ENCODE data around the gene RBM19.

RBM19 gene

DNA sequence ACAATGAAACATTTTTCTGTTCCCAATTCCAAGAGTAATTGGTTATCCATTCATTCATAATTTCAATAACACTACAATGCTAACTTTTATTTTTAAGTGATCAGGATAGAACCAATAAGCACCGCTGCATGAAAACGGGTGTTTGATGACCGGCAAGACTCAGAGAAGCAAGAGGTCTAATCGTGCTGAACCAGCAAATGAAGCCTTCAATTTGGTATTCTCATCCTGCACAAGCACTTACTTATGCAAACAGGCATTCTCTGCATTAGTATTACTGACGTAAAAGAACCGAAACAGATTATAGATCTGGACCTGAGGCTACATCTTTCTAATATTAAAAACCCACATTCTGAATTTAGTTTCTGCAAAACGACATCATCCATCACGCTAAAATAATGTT lies 67.7 kb downstream of the RBM19 start:
- Histone ChIP-seq H3K36me3 (ENCODE audit: insufficient read depth, low read length) (peaks cover 9% of the 10 kb centered on the region), H3K4me1 (ENCODE audit: insufficient read depth, low read length) (peaks cover 22% of the 10 kb centered on the region), H3K27ac (ENCODE audit: low read depth, low read length) (no peak overlapping the region), H3K9me3 (ENCODE audit: insufficient read depth, low read depth, low read length) (no peaks in the 10 kb centered on the region), H3K27me3 (ENCODE audit: insufficient read depth, low read length) (no peaks in the 10 kb centered on the region), H3K4me3 (ENCODE audit: low read length) (no peak overlapping the region), H3K9ac (ENCODE audit: low read depth, low read length) (no peak overlapping the region)
- WGBS = 96% methylated on average over 8 of the region's 8 CpGs

- no peak overlapping the region for H3K4me3 ChIP-seq (ENCODE audit: low read length)
- H3K27me3 ChIP-seq (ENCODE audit: insufficient read depth, low read length) = no peaks in the 10 kb centered on the region
- peaks cover 22% of the 10 kb centered on the region for H3K4me1 ChIP-seq (ENCODE audit: insufficient read depth, low read length)
- no peak overlapping the region for H3K9ac ChIP-seq (ENCODE audit: low read depth, low read length)
- no peaks in the 10 kb centered on the region for H3K9me3 ChIP-seq (ENCODE audit: insufficient read depth, low read depth, low read length)
- H3K36me3 ChIP-seq (ENCODE audit: insufficient read depth, low read length) = no peaks in the 10 kb centered on the region; the same call in 1 of the 2 replicates
- 97% methylated on average over 7 of the region's 7 CpGs for WGBS
- no peak overlapping the region for H3K27ac ChIP-seq (ENCODE audit: low read depth, low read length)
Measured at GRCh38 chr12:113897406-113897805, 68.7 kb downstream of the RBM19 start.

- H3K36me3 ChIP-seq (ENCODE audit: insufficient read depth, low read length) = no peaks in the 10 kb centered on the region; the same call in 1 of the 2 replicates
- no peak overlapping the region for H3K9ac ChIP-seq (ENCODE audit: low read depth, low read length)
- H3K27ac ChIP-seq (ENCODE audit: low read depth, low read length) = no peak overlapping the region
- H3K4me3 ChIP-seq (ENCODE audit: low read length) = no peak overlapping the region
- H3K27me3 ChIP-seq (ENCODE audit: insufficient read depth, low read length) = no peaks in the 10 kb centered on the region
- H3K9me3 ChIP-seq (ENCODE audit: insufficient read depth, low read depth, low read length) = no peaks in the 10 kb centered on the region
- WGBS = 99% methylated on average over 4 of the region's 4 CpGs
- peaks cover 22% of the 10 kb centered on the region for H3K4me1 ChIP-seq (ENCODE audit: insufficient read depth, low read length)
Measured at GRCh38 chr12:113896841-113897240, 69.3 kb downstream of the RBM19 start.

DNA sequence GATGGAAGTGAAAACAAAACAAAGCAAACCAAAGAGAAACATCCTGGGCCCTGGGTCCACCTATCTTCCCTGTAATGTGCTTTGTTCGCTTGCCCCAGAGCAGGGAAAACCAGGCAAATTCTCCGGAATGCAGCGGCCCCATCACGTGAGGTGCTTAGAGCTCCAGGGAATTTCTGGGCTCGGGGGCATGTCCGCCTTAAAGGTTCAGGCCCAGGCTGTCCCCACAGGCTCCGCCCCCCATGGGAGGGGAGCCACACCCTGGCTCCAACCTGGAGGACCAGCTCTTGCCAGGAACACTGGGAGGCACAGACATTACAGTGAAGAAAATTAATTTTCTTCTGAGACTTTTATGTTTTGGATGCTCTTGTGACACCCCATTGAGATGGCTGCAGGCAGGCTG lies 69.9 kb downstream of the RBM19 start:
- Histone ChIP-seq H3K9me3 (ENCODE audit: insufficient read depth, low read depth, low read length) (no peaks in the 10 kb centered on the region), H3K36me3 (ENCODE audit: insufficient read depth, low read length) (no peaks in the 10 kb centered on the region), H3K4me3 (ENCODE audit: low read length) (no peak overlapping the region), H3K4me1 (ENCODE audit: insufficient read depth, low read length) (peaks cover 22% of the 10 kb centered on the region), H3K27me3 (ENCODE audit: insufficient read depth, low read length) (no peaks in the 10 kb centered on the region), H3K27ac (ENCODE audit: low read depth, low read length) (no peak overlapping the region), H3K9ac (ENCODE audit: low read depth, low read length) (peak overlapping the region; percentile 48)
- 43% methylated on average over 7 of the region's 7 CpGs for WGBS

DNA sequence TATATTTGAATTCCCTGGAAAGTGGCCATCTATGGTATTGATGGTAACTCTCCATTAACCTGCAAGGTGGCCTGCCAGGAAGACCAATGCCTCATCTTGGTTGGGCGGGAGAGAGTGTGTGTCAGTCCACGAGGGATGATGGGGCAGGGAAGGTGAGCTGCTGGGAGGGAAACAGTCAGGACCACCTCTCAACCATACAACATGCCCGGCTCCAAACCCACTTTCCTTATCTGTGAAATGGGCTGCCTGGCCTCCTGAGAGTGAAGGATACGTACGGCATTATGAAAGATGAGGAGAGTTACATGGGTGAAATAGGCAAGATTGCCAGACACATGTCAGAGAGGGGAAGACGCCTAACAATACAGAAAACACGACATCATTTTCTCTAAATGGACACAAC lies 70.9 kb downstream of the RBM19 start:
- Histone ChIP-seq H3K4me1 (ENCODE audit: insufficient read depth, low read length) (peaks cover 22% of the 10 kb centered on the region), H3K27me3 (ENCODE audit: insufficient read depth, low read length) (no peaks in the 10 kb centered on the region), H3K27ac (ENCODE audit: low read depth, low read length) (no peak overlapping the region), H3K9ac (ENCODE audit: low read depth, low read length) (no peak overlapping the region), H3K36me3 (ENCODE audit: insufficient read depth, low read length) (no peaks in the 10 kb centered on the region), H3K9me3 (ENCODE audit: insufficient read depth, low read depth, low read length) (no peaks in the 10 kb centered on the region), H3K4me3 (ENCODE audit: low read length) (no peak overlapping the region)
- 98% methylated on average over 6 of the region's 7 CpGs for WGBS

- 94% methylated on average over 5 of the region's 5 CpGs for WGBS
- H3K27me3 ChIP-seq (ENCODE audit: insufficient read depth, low read length) = no peaks in the 10 kb centered on the region
- no peak overlapping the region for H3K4me3 ChIP-seq (ENCODE audit: low read length)
- no peak overlapping the region for H3K9ac ChIP-seq (ENCODE audit: low read depth, low read length)
- H3K36me3 ChIP-seq (ENCODE audit: insufficient read depth, low read length) = no peaks in the 10 kb centered on the region
- no peaks in the 10 kb centered on the region for H3K9me3 ChIP-seq (ENCODE audit: insufficient read depth, low read depth, low read length)
- H3K4me1 ChIP-seq (ENCODE audit: insufficient read depth, low read length) = peaks cover 23% of the 10 kb centered on the region
- H3K27ac ChIP-seq (ENCODE audit: low read depth, low read length) = no peak overlapping the region
Measured at GRCh38 chr12:113894697-113895096, 71.4 kb downstream of the RBM19 start.

DNA sequence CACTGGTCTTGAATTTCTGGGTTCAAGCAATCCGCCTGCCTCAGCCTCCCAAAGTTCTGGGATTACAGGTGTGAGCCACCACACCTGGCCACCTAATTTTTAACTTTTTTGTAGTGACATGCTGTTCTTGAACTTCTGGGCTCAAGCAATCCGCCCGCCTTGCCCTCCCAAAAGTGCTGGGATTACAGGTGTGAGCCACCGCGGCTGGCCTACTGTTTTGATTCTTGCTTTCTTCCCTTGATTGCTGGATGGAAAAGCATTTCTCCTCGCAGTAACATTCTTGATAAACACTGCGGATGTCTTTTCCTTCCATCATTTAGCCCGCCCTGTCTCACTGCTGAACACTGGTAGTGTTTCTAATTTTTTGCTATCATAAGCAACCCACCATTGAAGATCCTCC lies 72.9 kb downstream of the RBM19 start:
- Histone ChIP-seq H3K27me3 (ENCODE audit: insufficient read depth, low read length) (no peaks in the 10 kb centered on the region), H3K9ac (ENCODE audit: low read depth, low read length) (no peak overlapping the region), H3K4me3 (ENCODE audit: low read length) (no peak overlapping the region), H3K27ac (ENCODE audit: low read depth, low read length) (no peak overlapping the region), H3K4me1 (ENCODE audit: insufficient read depth, low read length) (peaks cover 18% of the 10 kb centered on the region), H3K36me3 (ENCODE audit: insufficient read depth, low read length) (no peaks in the 10 kb centered on the region), H3K9me3 (ENCODE audit: insufficient read depth, low read depth, low read length) (no peaks in the 10 kb centered on the region)
- 98% methylated on average over 8 of the region's 8 CpGs for WGBS

GRCh38 chr12:113892556-113892955 lies 73.6 kb downstream of the RBM19 start:
- H3K27ac ChIP-seq (ENCODE audit: low read depth, low read length) = no peak overlapping the region
- no peak overlapping the region for H3K9ac ChIP-seq (ENCODE audit: low read depth, low read length)
- 95% methylated on average over 6 of the region's 6 CpGs for WGBS
- no peaks in the 10 kb centered on the region for H3K27me3 ChIP-seq (ENCODE audit: insufficient read depth, low read length)
- no peaks in the 10 kb centered on the region for H3K9me3 ChIP-seq (ENCODE audit: insufficient read depth, low read depth, low read length)
- no peaks in the 10 kb centered on the region for H3K36me3 ChIP-seq (ENCODE audit: insufficient read depth, low read length)
- H3K4me3 ChIP-seq (ENCODE audit: low read length) = no peak overlapping the region
- peaks cover 18% of the 10 kb centered on the region for H3K4me1 ChIP-seq (ENCODE audit: insufficient read depth, low read length)

DNA sequence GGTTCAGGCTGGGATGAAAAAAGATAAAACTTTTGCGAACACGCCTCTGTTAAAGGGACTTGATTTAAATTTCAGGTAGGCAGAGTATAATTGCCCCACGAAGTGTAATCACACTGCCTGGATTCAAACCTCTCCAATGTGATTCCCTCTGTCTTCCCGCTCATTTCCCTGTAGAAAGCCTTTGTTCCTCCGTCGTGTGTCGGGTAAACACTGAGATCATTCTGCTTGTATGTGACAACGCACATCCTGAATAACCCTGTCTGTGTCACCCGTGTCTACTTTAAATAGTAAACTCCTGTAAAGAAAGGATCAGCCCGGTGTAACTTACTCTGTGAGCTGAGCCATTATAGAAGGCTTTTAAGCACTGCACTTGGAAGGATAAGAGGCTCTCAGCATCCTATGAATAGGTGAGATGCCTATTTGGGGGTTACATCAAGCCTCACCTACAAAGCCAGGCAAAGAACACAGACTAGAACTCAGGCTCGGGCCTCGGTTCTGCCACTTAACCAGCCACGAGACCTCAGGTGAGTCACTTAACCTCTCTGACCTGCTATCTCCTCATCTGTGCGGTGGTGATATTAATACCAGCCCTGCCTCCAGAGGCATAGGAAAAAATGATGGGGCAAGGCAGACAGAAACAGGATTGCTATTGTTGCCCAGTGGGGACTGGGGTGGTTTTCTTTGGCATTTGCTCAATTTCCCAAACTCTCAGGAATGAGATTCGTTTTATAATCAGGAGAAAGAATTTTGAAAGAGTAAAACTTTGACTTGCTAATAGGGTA lies 74.2 kb downstream of the RBM19 start:
- Histone ChIP-seq H3K4me1 (ENCODE audit: insufficient read depth, low read length) (peaks cover 18% of the 10 kb centered on the region), H3K4me3 (ENCODE audit: low read length) (no peak overlapping the region), H3K9me3 (ENCODE audit: insufficient read depth, low read depth, low read length) (no peaks in the 10 kb centered on the region), H3K27me3 (ENCODE audit: insufficient read depth, low read length) (no peaks in the 10 kb centered on the region), H3K36me3 (ENCODE audit: insufficient read depth, low read length) (no peaks in the 10 kb centered on the region), H3K9ac (ENCODE audit: low read depth, low read length) (no peak overlapping the region), H3K27ac (ENCODE audit: low read depth, low read length) (no peak overlapping the region)
- WGBS = 92% methylated on average over 15 of the region's 15 CpGs

- H3K27me3 ChIP-seq (ENCODE audit: insufficient read depth, low read length) = no peaks in the 10 kb centered on the region
- no peak overlapping the region for H3K9ac ChIP-seq (ENCODE audit: low read depth, low read length)
- no peak overlapping the region for H3K27ac ChIP-seq (ENCODE audit: low read depth, low read length)
- 93% methylated on average over 4 of the region's 4 CpGs for WGBS
- peaks cover 16% of the 10 kb centered on the region for H3K4me1 ChIP-seq (ENCODE audit: insufficient read depth, low read length)
- H3K36me3 ChIP-seq (ENCODE audit: insufficient read depth, low read length) = no peaks in the 10 kb centered on the region
- no peak overlapping the region for H3K4me3 ChIP-seq (ENCODE audit: low read length)
- no peaks in the 10 kb centered on the region for H3K9me3 ChIP-seq (ENCODE audit: insufficient read depth, low read depth, low read length)
Measured at GRCh38 chr12:113891167-113891692, 74.9 kb downstream of the RBM19 start.

GRCh38 chr12:113889891-113890581 lies 76.1 kb downstream of the RBM19 start:
- Histone ChIP-seq H3K27me3 (ENCODE audit: insufficient read depth, low read length) (no peaks in the 10 kb centered on the region), H3K4me1 (ENCODE audit: insufficient read depth, low read length) (peaks cover 11% of the 10 kb centered on the region), H3K9ac (ENCODE audit: low read depth, low read length) (no peak overlapping the region), H3K9me3 (ENCODE audit: insufficient read depth, low read depth, low read length) (no peaks in the 10 kb centered on the region), H3K4me3 (ENCODE audit: low read length) (no peak overlapping the region), H3K36me3 (ENCODE audit: insufficient read depth, low read length) (no peaks in the 10 kb centered on the region), H3K27ac (ENCODE audit: low read depth, low read length) (no peak overlapping the region; the same call in 1 of the 2 replicates)
- 84% methylated on average over 23 of the region's 23 CpGs for WGBS
